Immature natural killer cell (primary cell): ENCODE results near the gene PIN1. TPM values are rescaled to one million over a fixed set of nuclear protein-coding genes. Genes with fewer than 3 reads are reported as not detected.
A peak's percentile ranks its signal among the peaks of the same experiment; 100 is the strongest.
"Not testable (repeated sequence)": the region's sequence is repeated elsewhere in the genome, so short reads cannot be mapped to it uniquely, and the experiment has no call there.

ENCODE experiments used
- DNase-seq, 3 donors: peaks; one replicate each; pipeline ENCODE4 v3.0.0; 2022; ENCODE audit warnings: mixed read lengths in 1 of 3
- H3K27ac Mint-ChIP-seq, 6 donors: one replicate each; pipeline ENCODE4 v1.8.0; 2020; ENCODE audit warnings: mixed read lengths in 6 of 6, mild to moderate bottlenecking in 5 of 6, inconsistent platforms in 4 of 6, moderate library complexity in 3 of 6
- H3K27me3 Mint-ChIP-seq, 3 donors: one replicate each; pipeline ENCODE4 v1.8.0; 2020 to 2021; ENCODE audit warnings: low read depth in 3 of 3, mild to moderate bottlenecking in 3 of 3, mixed read lengths in 3 of 3, moderate library complexity in 3 of 3, inconsistent platforms in 1 of 3
- H3K36me3 Mint-ChIP-seq, 3 donors: one replicate each; pipeline ENCODE4 v1.8.0; 2020; ENCODE audit warnings: mixed read lengths in 3 of 3, inconsistent platforms in 2 of 3, mild to moderate bottlenecking in 2 of 3
- H3K4me1 Mint-ChIP-seq, 2 donors: one replicate each; pipeline ENCODE4 v1.8.0; 2020; ENCODE audit warnings: inconsistent platforms in 2 of 2, mild to moderate bottlenecking in 2 of 2, mixed read lengths in 2 of 2, moderate library complexity in 1 of 2
- H3K4me3 Mint-ChIP-seq, 5 donors: one replicate each; pipeline ENCODE4 v1.8.0; 2020; ENCODE audit warnings: mild to moderate bottlenecking in 5 of 5, mixed read lengths in 5 of 5, inconsistent platforms in 3 of 5, moderate library complexity in 3 of 5
- H3K9me3 Mint-ChIP-seq, 6 donors: one replicate each; pipeline ENCODE4 v1.8.0; 2020; ENCODE audit warnings: mild to moderate bottlenecking in 6 of 6, mixed read lengths in 6 of 6, inconsistent platforms in 4 of 6, moderate library complexity in 3 of 6
- polyA plus RNA-seq, 3 donors: library from polyadenylated mRNA; unstranded; fragments of 300-500 nt; fragmentation: Illumina TruSeq; gene quantifications; one replicate each; pipeline ENCODE4 v1.2.3, GENCODE V29; 2021

PIN1 gene
- polyA plus RNA-seq, 3 donors from 2014 or later, result 143 to 227 (median 183) TPM

DNA sequence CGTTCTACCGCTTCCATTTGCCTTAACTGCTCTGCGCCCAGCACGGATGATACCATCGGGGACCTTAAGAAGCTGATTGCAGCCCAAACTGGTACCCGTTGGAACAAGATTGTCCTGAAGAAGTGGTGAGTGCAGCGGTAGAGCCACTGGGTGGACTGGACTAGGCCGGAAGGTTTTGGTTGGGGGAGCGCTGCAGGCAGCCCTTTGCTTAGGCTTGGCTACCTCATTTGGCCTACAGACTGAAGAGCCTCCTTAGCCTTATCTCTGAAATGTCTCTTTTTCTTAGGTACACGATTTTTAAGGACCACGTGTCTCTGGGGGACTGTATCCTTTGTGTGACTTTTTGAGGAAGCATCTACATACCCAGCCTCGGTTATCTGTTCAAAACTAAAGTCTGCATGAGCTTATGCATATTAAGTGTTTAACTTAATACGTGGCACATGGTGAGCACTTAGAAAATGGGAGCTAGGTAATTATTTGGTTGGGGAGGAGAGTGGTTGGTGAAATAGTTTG, 6.5 kb upstream of the PIN1 start:
- Mint-ChIP-seq H3K27me3 (peaks cover 2 to 4% (median 2%) of the 10 kb centered on the region in 3 donors), H3K9me3 (no peaks in the 10 kb centered on the region), H3K4me1 (peaks cover 31 to 40% of the 10 kb centered on the region in 2 donors), H3K27ac (peak overlapping the region; percentile 89 to 99 (median 98)), H3K36me3 (peaks cover 0 to 2% (median 0%) of the 10 kb centered on the region in 3 donors), H3K4me3 (peak overlapping the region; percentile 100)
- no peak for DNase-seq

DNA sequence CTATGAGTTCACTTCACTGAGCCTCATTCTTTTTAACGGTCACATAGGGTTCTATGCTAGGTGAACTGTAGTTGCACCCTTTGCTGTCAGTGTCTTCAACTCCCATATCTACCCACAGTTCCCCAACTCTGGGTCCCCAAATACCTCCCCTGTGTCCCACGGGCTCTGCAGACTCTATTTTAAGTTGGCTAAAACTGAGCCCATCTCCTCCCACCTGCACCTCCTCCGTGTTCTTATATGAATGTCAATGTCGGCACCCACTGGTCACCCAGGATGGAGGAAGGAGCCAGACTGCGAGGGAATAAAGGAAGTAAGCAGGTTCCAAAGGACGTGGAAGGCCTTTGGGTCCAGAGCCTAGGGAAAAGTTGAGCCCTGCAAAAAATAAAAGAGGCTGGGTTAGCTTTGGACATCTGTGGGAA, 802 bp upstream of the PIN1 start:
- Mint-ChIP-seq H3K4me1 (peaks cover 23 to 28% of the 10 kb centered on the region in 2 donors), H3K27ac (peak overlapping the region; percentile 87 to 98 (median 92)), H3K4me3 (peak overlapping the region; percentile 93 to 96 (median 94)), H3K27me3 (peaks cover 5 to 10% (median 8%) of the 10 kb centered on the region in 3 donors), H3K36me3 (peaks cover 0 to 7% (median 0%) of the 10 kb centered on the region in 3 donors), H3K9me3 (no peaks in the 10 kb centered on the region)
- no peak for DNase-seq

DNA sequence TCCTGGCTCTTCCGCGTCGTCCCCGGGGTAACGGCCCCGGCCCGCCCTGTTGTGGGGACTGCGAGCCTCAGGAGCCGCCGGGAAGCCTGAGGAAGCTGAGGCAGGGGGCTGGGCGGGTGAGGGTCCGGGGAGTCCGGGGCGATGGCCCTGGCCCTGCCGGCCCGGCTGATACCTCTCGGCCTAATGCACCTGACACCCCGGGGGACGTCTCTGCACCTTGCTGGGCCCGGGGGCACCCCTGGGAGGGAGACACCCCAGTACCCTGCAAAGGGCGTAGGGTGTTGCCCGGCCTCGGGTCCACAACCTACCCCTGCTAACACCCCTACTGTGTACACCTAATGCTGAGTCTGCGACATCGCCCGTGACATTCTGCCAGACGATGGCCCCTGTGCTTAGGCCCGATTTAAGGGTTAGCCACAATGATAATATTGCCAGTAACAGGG, 410 bp downstream of the PIN1 start:
- H3K36me3 Mint-ChIP-seq, result peaks cover 0 to 12% (median 0%) of the 10 kb centered on the region in 3 donors
- peaks cover 21 to 22% of the 10 kb centered on the region in 2 donors for H3K4me1 Mint-ChIP-seq
- H3K27ac Mint-ChIP-seq, result peak overlapping the region; percentile 65 to 88 (median 78)
- H3K9me3 Mint-ChIP-seq, result no peaks in the 10 kb centered on the region
- peaks cover 5 to 10% (median 8%) of the 10 kb centered on the region in 3 donors for H3K27me3 Mint-ChIP-seq
- peak overlapping the region; percentile 86 to 96 (median 90) for H3K4me3 Mint-ChIP-seq
- no peak for DNase-seq

DNA sequence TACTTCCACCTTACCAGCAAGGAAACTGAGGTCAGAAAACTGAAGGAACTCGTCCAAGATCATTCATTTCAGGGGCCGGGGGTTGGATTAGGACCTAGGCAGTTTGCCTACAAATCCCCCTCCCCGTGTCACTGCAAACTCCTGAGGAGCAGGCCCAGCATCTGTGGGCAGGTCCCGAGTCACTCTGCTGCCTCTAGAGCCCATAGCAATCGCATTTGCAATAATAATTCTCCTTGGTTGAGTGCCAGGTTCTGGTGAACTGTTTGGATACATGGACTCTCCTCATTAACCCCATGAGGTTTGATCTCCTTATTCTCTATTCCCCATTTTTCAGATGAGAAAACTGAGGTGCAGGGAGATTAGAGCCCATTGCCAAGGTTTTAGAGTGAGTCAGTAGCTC, 903 bp downstream of the PIN1 start:
- peak overlapping the region; percentile 86 to 96 (median 90) for H3K4me3 Mint-ChIP-seq
- H3K36me3 Mint-ChIP-seq, result peaks cover 0 to 12% (median 0%) of the 10 kb centered on the region in 3 donors
- no peak for DNase-seq
- H3K27ac Mint-ChIP-seq, result peak overlapping the region; percentile 65 to 88 (median 78)
- H3K4me1 Mint-ChIP-seq, result peaks cover 21 to 22% of the 10 kb centered on the region in 2 donors
- H3K27me3 Mint-ChIP-seq, result peaks cover 5 to 10% (median 8%) of the 10 kb centered on the region in 3 donors
- H3K9me3 Mint-ChIP-seq, result no peaks in the 10 kb centered on the region

DNA sequence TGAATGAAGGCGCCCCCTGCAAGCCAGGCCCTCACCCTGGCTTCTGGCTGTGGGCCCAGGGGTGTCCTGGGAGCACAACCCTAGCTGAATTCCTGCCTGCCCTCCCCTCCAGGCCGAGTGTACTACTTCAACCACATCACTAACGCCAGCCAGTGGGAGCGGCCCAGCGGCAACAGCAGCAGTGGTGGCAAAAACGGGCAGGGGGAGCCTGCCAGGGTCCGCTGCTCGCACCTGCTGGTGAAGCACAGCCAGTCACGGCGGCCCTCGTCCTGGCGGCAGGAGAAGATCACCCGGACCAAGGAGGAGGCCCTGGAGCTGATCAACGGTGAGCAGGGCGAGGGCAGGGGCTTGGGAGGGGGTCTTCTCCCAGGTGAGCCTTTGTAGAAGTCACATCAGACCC, 3.2 kb downstream of the PIN1 start:
- Mint-ChIP-seq H3K9me3 (no peaks in the 10 kb centered on the region), H3K4me3 (no peak overlapping the region), H3K4me1 (peaks cover 22 to 28% of the 10 kb centered on the region in 2 donors), H3K27ac (no peak overlapping the region), H3K27me3 (peaks cover 5 to 10% (median 8%) of the 10 kb centered on the region in 3 donors), H3K36me3 (peaks cover 9 to 30% (median 13%) of the 10 kb centered on the region in 3 donors)
- no peak for DNase-seq

DNA sequence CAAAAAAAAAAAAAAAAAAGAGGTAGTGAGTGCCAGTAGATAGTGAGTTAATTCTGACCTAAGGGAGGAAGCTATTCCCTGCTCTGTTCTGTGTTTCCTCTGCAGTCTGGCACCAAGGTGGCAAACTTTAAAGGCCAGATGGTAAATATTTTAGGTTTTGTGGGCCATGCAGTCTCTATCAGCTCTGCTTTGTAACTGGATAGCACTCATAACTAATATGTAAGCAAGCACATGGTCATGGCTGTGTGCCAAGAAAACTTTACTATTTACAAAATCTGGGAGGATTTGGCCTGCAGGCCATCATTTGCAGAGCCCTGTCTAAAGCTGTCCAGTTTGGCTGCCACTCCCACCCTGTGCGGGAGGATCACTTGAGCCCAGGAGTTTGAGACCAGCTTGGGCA, 4.3 kb downstream of the PIN1 start:
- peaks cover 12 to 35% (median 14%) of the 10 kb centered on the region in 3 donors for H3K36me3 Mint-ChIP-seq
- peaks cover 17 to 27% of the 10 kb centered on the region in 2 donors for H3K4me1 Mint-ChIP-seq
- no peaks in the 10 kb centered on the region for H3K9me3 Mint-ChIP-seq
- peaks cover 5 to 7% (median 6%) of the 10 kb centered on the region in 3 donors for H3K27me3 Mint-ChIP-seq
- DNase-seq, result no peak
- no peak overlapping the region for H3K4me3 Mint-ChIP-seq
- H3K27ac Mint-ChIP-seq, result no peak overlapping the region

DNA sequence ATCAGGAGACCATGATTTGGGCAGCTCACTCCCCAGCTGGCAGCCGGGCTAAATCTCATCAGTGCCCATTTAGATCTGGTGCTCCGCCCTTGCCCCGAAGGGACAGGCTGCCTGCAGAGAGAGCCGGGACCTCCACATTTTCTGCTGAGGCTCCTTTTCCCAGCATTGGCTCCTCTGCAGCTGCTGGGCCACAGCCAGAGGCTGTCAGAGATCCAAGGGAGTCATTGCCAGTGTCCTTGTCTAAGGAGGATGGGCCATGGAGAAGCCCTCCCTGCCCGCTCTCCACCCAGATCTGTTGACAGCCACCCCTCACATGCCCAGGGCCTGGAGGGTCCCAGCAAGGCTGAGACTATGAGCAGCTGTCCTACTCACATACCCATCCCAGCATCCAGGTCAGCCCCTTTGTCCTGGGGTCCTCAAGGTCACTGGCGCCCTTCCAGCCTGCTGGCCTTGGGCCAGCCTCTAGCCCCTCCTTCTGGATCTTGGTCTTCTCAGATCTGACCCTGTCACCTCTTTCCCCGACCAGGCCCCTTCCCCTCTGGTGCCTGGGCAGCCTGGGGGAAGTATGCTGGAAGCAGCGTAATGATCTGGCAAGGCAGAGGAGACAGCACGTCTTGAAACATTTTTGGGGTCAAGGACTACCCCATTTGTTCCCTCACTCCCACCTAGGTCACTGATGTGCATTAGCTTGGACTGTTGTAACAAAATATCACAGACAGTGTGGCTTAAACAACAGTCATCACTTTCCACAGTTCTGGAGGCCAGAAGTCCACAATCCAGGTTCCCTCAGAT, 7.9 kb downstream of the PIN1 start:
- DNase-seq, result no peak
- Mint-ChIP-seq H3K36me3 (peaks cover 12 to 39% (median 20%) of the 10 kb centered on the region in 3 donors), H3K27ac (peak overlapping the region in 1 of 6 donors; percentile 46), H3K4me1 (peaks cover 19 to 27% of the 10 kb centered on the region in 2 donors), H3K9me3 (no peaks in the 10 kb centered on the region), H3K27me3 (no peaks in the 10 kb centered on the region), H3K4me3 (no peak overlapping the region)

DNA sequence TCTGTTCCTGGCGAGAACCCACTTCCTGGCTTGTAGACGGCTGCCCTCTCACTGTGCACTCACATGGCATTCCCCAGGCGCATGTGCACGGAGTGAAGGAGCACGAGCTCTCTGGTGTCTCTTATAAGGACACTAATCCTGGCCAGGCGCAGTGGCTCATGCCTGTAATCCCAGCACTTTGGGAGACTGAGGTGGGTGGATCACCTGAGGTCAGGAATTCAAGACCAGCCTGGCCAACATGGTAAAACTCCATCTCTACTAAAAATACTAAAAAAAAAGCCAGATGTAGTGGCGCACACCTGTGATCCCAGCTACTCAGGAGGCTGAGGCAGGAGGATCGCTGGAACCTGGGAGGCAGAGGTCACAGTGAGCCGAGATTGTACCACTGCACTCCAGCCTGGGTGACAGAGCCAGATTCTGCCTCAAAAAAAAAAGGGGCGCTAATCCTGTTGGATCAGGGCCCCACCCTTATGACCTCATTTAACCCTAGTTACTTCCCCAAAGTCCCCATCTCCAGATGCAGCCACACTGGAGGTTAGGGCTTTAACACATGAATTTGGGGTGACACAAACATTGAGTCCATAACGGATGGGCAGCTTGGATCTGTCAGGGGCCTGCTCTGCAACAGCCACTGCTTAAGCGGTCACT, 8.6 kb downstream of the PIN1 start:
- peaks cover 12 to 38% (median 20%) of the 10 kb centered on the region in 3 donors for H3K36me3 Mint-ChIP-seq
- DNase-seq, H3K27me3 Mint-ChIP-seq, H3K4me3 Mint-ChIP-seq, H3K9me3 Mint-ChIP-seq: not testable (repeated sequence)
- peak overlapping the region in 1 of 6 donors; percentile 46 for H3K27ac Mint-ChIP-seq
- peaks cover 19 to 25% of the 10 kb centered on the region in 2 donors for H3K4me1 Mint-ChIP-seq

DNA sequence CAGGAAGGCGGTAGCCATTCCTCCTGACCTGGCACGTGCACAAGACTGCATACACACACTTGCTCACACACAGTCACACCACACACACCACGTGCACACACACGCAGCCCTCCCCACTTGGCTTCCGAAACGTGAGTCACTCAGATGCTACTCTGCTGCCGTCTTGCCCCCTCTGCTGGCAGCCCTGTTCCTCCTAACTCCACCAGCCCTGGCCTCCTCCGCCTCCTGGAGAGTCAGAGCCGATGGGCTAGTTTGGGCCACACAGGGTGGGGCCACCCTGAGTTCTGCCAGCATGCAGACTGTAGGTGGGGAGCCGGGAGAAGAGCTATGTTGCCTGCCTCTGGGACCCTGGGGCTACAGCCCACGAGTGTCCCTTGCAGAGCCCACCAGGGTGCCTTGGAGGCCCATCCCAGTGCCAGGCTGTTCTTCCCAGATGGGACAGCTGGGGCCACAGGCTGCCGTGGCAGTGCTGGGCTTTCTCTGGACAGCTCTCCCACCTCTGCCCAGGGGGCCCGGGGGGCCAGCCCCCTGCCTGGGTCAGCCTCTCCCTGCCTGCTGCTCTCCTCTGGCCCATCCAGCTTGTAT, 12.1 kb downstream of the PIN1 start:
- H3K9me3 Mint-ChIP-seq, result no peaks in the 10 kb centered on the region
- no peak for DNase-seq
- H3K4me1 Mint-ChIP-seq, result peaks cover 19 to 24% of the 10 kb centered on the region in 2 donors
- peaks cover 5 to 17% (median 11%) of the 10 kb centered on the region in 3 donors for H3K36me3 Mint-ChIP-seq
- H3K4me3 Mint-ChIP-seq, result no peak overlapping the region
- no peak overlapping the region for H3K27ac Mint-ChIP-seq
- H3K27me3 Mint-ChIP-seq, result peaks cover 0 to 2% (median 0%) of the 10 kb centered on the region in 3 donors

DNA sequence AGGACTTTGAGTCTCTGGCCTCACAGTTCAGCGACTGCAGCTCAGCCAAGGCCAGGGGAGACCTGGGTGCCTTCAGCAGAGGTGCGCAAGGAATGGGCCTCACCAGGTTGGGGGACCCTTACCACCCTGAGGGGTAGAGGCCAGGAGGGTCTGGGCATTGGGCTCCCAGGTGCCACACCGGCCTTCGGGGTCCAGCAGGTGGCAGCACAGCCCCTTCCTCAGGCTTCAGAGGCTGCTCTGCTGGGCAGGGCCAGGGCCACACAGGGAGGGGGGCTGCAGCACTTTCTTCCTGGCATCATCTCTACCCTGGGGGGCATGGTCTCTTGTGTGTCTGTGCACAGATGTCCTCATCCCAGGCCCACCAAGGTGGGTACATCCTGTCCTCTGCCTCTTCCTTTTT, 12.9 kb downstream of the PIN1 start:
- Mint-ChIP-seq H3K27ac (no peak overlapping the region), H3K36me3 (peaks cover 5 to 12% (median 10%) of the 10 kb centered on the region in 3 donors), H3K4me1 (peaks cover 19 to 24% of the 10 kb centered on the region in 2 donors), H3K27me3 (peaks cover 0 to 2% (median 0%) of the 10 kb centered on the region in 3 donors), H3K9me3 (no peaks in the 10 kb centered on the region), H3K4me3 (no peak overlapping the region)
- DNase-seq, result peak; percentile 13 to 38 (median 26)

DNA sequence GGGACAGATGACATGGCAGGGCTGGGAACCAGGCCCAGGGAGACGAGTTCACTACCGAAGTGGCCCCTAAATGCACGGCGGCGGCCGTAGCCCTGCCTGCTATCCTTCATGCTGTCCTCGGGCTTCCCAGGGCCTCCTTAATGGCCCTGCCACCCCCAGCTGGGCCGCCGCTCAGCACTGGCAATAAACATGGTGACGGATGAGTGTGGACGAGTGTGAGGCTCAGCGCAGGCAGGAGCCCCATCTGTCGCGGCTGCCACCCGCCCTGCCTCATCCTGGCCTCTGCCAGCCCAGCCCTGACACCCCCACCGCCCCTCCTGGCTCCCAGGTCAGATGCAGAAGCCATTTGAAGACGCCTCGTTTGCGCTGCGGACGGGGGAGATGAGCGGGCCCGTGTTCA, 13.6 kb downstream of the PIN1 start:
- DNase-seq, result no peak
- H3K4me3 Mint-ChIP-seq, result no peak overlapping the region
- H3K36me3 Mint-ChIP-seq, result peaks cover 2 to 7% (median 6%) of the 10 kb centered on the region in 3 donors
- H3K27me3 Mint-ChIP-seq, result peaks cover 0 to 2% (median under 1%) of the 10 kb centered on the region in 3 donors
- peaks cover 20 to 21% of the 10 kb centered on the region in 2 donors for H3K4me1 Mint-ChIP-seq
- no peaks in the 10 kb centered on the region for H3K9me3 Mint-ChIP-seq
- H3K27ac Mint-ChIP-seq, result no peak overlapping the region

DNA sequence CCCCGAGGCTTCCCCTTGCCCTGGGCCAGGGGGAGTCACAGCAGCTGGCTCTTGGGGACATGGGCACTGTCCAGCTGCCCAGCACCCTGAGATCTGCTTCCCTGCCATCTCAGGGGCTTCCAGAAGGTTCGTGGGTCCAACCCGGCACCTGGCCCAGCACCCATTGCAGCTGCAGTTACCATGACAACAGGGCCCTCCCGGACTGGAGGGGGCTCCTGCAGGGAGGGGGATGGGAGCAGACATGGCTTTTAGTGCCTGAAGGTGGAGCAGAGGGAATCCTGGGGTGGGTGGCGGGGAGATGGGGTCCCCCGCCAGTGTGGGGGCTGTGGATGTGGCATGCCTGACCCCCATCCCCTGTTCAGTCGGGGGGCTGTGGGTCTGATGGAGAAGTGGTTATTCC, 14.7 kb downstream of the PIN1 start:
- Mint-ChIP-seq H3K9me3 (no peaks in the 10 kb centered on the region), H3K4me1 (peaks cover 19 to 24% of the 10 kb centered on the region in 2 donors), H3K27me3 (peaks cover 0 to 2% (median 1%) of the 10 kb centered on the region in 3 donors), H3K36me3 (peaks cover 4 to 9% (median 8%) of the 10 kb centered on the region in 3 donors), H3K4me3 (no peak overlapping the region), H3K27ac (peak overlapping the region in 1 of 6 donors; percentile 7)
- no peak for DNase-seq

DNA sequence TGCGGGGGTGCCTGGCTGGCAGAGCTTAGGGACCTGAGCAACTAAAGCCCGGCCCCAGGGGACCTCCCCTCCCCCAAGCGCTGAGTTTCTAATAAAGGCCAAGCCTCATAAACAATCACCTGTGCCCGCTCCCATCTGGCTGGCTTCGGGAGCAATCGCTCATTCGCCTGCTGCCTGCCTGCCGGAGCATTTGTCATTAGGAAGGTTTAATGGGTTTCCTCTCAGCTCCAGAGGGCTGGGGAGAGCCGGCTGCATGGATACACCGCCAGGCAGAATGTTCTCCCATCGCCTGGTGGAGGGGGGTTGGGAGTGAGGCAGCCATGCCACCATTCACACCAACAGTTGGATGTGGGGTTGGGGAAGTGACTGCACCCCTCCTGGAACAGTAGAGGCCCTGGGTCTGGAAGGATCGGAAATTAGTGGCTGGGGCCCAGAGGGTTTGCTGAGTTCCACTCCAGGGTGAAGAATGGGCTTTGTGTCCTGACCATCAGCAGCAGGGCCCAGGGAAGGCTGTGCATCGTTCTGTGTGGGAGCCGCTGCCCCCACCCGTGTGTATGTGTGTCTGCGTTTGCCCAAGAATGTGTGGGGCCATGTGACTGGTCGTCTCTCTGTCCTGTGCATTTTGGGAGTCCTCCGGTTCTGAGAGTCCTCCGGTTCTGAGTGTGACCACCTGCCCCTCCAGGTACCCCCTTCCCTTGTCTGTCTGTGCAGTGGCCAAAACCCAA, 15.3 kb downstream of the PIN1 start:
- H3K4me1 Mint-ChIP-seq, result peaks cover 15 to 18% of the 10 kb centered on the region in 2 donors
- H3K9me3 Mint-ChIP-seq, result no peaks in the 10 kb centered on the region
- peaks cover 4 to 6% (median 4%) of the 10 kb centered on the region in 3 donors for H3K36me3 Mint-ChIP-seq
- peaks cover 0 to 2% (median 1%) of the 10 kb centered on the region in 3 donors for H3K27me3 Mint-ChIP-seq
- H3K4me3 Mint-ChIP-seq, result no peak overlapping the region
- no peak for DNase-seq
- H3K27ac Mint-ChIP-seq, result peak overlapping the region in 1 of 6 donors; percentile 40
